ENCODE data around the gene PRKAR1B.

PRKAR1B gene

DNA sequence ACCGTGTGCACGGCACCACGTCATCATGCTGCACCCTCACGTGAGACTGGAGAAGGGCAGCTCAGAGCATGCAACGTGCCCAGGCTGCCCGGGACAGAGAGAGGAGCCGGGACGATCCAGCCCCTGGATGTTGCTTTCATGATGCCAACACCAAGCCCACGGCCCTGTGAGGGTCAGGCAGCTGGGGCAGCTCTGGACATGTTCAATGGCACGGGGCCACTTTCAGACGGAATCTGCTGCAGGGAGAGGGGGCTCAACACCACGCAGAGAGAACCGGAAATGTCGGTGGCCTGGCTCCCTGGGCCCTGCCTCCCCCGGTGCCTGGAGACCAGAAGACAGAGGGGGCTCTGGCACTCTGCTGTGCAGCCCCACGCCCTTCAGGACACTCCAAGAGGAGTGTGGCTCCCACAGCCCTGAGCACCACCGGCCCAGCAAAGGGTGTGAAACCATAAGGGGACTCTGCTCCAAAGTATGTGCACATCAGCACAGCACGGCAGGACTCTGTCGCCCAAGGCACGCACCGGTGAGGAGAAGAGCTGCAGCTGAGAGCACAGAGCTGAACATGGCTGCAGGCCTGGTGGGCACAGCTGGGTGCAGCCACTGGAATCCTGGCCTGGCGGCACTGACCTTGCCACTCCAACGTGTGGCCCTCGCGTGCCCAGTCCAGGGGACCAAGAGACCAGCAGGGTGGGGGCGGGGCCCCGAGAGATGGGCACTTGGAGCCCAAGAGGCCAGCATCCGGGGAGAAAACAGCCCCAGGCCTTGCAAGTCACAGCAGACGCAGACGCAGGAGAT is 137.1 kb downstream of the PRKAR1B start:
- no peak for DNase-seq (ENCODE audit: low spot score)

DNA sequence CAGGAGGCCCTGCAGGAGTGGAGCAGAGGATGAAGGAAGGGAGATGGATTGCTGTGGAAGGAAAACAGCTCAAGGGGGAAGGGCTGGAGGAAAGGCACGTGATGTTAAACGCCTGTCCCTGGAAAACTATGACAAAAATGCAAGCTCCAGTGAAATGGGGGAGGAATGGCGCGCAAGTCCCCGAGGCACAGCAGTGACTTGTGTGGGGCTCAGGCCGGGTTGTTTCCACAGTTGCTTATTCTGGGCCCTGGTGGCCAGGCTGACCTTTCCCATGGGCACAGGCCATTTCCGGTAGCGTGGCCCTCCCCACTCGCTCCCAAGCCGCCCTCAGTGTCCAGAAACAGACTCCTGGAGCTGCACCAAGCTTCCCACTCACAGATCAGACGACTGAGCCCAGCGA is 139.3 kb downstream of the PRKAR1B start:
- no peak for DNase-seq (ENCODE audit: low spot score)

DNA sequence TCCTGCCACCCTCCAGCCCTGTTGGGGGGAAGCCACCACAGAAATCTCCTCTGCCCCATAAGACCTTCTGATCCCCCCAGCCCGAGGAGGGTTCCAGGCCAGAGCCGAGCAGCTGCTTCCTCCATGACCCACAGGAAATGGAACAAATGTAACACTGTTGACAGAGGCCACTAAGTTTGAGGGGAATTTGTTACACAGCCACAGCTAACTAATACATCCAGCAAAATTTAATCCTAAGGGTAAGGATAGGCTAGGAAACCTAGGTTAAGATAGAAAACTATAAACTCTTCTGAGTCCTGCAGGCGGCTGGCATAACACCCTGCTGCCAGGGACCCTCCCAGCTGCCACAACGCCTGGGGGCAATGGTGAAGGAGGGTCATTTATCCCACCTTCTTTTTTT is 140.6 kb downstream of the PRKAR1B start:
- no peak for DNase-seq (ENCODE audit: low spot score)

DNA sequence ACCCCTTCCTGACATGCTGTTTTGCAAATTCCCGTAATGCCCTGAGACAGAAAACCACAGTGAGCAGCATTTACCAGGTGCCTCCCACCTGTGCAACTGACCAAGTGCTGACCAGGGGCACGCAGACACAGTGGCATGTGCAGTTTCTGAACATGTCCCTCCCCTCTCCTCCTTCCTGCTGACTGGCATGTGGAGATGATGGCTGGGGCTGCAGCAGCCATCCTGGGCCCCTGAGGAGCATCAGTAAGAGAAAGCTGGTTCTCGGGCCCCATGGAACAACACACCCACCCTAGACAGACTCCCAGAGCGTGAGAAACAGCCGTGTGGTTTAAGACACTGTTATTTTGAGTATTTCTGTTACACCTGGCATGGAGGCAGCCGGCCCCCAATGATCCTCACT is 141.2 kb downstream of the PRKAR1B start:
- no peak for DNase-seq (ENCODE audit: low spot score)

DNA sequence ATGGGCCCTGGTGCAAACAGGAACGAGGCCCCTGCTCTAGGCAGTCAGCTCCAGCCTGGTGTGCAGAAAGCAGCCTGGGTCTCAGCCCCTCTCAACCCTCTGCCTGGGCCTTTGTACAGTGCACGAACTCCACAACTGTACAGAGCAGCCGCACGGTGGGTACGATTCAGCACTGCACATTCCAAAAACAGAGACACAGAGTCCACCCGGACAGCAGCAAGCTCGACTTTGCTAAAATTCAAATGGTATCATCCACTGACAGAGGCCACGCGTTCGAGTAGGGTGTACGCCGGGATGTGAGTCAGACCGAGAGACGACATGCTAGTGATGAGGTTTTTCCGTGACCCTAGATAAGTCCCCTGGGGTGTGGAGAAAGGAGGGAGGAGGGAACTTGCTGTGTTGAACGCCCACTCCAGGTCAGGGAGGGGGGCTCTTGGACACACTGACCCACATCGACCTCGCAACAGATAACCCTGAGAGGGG is 141.8 kb downstream of the PRKAR1B start:
- no peak for DNase-seq (ENCODE audit: low spot score)

DNA sequence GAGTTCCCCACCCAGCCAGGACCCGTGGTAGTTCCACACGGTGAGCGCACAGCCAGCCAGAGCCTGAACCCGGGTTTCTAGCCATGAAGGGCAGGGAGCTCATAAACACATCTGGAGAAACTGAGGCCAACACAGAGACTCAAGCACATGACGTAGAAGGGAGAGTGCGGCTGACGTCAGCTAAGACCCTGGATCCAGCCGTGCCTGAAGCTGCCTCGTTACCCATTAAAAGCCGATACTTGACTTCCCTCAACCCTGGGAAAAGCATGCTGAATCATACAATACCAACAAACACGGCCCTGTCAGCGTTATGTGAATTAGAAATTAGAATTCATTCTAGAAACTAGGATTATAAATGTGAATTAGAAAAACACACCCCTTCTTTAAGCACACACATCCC is 142.3 kb downstream of the PRKAR1B start:
- no peak for DNase-seq (ENCODE audit: low spot score)

DNA sequence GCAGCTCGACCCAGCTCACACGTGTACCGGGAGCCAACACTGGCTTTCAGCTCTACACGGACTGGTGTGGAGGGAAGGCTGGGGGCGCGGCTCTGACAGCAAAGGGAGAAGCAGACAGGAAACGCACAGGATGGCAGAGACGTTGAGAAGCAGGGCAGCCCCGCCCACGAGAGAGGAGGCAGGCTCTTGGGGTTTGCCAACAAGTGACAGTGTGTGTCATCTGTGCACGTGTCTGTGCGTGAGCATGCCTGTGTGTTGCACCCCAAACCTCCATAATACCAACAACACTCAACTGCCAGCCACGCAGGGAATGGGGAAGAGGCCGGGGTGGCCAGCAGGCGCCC is 143.0 kb downstream of the PRKAR1B start:
- DNase-seq (ENCODE audit: low spot score), result no peak

DNA sequence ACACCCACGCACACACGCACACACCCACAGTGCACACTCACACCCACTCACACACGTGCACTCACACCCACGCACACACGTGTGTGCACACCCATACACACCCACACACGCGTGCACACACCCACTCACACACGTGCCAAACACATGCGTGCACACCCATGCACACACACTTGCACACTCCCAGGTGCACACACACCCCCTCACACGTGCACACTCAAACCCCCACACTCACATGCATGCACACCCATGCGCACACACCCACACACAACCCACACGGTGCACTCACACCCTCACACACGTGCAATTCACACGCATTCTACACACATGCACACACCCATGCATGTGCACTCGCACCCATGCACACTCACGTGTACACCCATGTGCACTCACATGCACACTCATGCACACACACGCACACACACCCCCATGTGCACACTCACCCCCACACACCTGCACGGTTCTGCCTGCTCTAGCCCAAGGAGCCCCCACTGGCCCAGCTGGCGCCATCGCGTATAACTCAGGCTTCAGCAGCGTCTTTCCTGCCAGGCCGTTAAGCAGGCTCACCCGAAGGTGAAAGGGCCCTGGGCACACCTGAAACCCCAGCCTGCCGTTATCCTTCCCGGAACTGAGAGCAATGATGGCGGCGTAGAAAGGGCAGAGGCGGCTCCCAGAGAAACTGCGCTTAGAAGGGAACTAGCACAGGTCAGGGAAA is 143.5 kb downstream of the PRKAR1B start:
- no peak for DNase-seq (ENCODE audit: low spot score)

DNA sequence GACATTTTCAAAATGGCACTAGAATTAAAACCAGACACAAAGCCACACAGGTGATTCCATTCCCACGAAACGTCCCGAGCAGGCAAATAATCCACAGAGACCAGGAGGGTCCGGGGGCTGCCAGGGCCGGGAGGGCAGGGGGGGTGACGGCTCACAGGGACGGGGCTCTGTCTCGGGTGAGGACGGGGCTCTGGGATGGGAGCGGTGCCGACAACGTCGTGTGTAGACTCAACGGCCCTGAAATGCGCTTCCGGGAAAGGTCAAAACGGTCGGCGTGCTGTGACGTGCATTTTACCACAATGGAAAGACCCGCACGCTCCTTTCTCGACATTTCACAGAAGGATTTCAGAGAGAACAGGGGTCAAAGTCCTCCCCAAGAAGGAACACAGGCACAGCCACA is 144.2 kb downstream of the PRKAR1B start:
- no peak for DNase-seq (ENCODE audit: low spot score)

DNA sequence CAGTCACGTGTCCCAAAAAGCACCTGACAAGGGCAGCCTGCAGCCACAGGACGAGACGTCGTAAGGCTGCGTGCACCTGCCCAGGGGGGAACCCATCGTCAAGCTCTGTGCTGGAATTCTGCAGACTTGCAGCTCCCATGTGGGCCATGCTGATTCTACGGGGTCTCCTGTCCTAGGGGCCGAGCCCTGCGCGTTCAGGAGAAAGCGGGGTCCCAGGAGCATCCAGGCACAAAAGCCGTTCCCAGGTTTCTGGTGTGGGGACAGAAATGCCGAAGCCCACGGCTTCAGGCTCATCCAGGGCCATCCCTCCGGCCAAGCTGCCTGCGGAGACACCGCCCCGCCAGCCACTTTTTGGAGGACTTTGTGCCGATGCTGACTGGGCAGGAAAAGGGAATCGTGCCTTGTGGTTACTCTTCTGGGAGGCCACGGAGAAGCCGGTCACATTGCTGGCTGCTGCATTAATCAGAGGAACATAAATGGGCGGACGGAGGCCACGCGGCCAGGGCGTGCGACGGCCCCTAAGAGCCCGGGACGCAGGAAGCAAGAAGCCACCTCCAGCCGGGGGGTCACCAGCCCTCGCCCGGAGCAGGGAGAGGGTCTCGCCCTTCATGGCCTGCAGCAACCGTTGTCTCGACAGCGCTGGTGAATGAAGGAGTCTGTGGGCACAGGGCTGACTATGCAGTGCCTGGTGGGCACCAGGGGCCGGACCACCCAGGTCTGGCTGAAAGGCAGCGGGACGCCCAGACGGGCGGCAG is 144.8 kb downstream of the PRKAR1B start:
- DNase-seq (ENCODE audit: low spot score), result no peak

DNA sequence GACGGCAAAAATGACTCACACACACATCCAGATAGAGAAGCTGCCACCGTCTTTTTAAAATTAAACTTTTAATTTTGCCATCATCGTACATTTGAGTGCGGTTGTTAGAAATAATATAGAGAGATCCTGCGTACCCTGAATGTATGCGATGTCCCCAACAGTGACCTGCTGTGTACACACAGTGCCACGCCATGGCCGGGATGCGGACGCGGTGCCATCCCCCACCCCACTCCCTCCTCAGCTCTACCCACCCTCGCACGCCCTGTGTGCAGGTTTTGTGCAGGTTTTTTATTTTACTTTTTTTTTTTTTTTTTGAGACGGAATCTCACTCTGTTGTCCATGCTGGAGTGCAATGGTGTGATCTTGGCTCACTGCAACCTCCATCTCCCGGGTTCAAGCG is 148.7 kb downstream of the PRKAR1B start:
- no peak for DNase-seq (ENCODE audit: low spot score)

DNA sequence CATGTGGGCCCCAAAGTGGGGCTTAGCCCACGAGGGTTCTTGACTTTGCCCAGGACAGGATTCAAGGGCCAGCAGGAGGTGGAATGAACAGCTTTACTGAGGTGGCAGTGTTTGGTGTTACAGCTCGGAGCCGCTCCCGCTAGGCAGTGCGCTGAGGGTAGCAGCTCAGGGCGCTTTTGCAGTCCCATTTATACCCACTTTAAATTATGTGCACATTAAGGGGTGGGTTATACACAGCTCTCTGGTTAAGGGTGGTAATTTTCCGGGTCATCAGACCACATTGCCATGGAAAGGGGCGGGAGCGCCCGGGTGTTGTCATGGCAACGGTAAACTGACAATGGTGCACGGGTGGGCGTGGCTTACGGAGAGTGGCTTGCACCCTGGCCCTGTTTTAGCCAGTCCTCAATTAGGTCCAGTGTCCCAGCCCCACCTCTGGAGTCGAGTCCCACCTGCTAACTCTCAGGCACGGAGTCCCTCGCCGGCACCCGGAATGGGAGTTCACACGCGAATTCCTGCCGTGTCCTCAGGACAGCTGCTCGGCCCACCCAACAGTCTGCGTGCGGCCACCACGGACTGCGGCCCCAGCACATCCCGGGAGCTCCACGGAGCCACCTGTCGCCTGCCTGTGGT is 149.2 kb downstream of the PRKAR1B start:
- no peak for DNase-seq (ENCODE audit: low spot score)

DNA sequence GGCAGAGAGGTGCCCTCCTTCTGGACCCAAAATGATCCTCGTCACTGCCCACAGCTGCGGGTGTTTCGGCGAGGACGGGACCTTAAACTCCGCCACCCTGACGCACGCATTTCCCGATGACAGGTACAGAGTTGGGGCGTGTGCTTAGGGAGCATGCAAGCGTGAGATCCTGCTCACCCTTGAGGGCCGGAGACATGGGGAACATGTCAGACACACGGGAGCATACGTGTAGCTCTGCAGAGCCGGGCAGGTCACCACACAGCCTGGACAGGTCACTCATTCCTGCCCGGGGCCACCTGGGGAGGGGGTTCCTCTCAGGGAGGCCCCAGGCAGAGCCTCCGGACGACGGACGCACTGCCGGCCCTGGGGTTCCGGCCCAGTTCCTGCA is 149.8 kb downstream of the PRKAR1B start:
- DNase-seq (ENCODE audit: low spot score), result no peak

DNA sequence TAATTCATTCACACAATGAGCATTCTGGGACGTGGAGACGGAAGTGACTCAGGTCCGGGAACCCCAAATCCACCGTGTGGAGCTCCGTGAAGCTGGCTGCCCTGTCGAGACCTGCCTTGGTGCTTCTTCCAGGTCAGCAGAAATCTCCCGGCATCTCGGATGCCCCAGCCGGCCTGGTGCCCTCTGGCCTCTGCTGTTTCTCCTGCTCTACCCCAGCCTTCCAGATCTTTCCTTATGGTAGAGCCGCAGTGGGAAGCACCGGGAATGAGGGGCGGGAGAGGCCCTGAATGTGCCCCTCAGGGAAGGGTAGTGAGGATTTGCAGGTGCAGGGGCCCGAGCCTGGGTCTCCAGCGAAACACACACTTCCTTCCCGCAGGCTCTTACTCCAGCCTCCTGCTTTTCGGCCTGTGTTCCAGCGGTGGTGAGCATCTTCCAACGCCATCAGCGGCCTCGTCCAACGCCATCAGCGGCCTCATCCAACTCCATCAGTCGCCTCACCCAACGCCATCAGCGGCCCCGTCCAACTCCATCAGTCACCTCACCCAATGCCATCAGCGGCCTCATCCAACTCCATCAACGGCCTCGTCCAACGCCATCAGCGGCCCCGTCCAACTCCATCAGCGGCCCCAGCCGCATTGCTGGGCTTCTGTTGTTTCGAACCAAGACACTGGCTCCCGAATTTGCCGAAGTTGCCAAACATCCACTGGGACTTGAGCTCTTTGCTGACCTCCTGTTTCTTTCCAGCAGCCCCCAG is 150.4 kb downstream of the PRKAR1B start:
- DNase-seq (ENCODE audit: low spot score), result no peak

DNA sequence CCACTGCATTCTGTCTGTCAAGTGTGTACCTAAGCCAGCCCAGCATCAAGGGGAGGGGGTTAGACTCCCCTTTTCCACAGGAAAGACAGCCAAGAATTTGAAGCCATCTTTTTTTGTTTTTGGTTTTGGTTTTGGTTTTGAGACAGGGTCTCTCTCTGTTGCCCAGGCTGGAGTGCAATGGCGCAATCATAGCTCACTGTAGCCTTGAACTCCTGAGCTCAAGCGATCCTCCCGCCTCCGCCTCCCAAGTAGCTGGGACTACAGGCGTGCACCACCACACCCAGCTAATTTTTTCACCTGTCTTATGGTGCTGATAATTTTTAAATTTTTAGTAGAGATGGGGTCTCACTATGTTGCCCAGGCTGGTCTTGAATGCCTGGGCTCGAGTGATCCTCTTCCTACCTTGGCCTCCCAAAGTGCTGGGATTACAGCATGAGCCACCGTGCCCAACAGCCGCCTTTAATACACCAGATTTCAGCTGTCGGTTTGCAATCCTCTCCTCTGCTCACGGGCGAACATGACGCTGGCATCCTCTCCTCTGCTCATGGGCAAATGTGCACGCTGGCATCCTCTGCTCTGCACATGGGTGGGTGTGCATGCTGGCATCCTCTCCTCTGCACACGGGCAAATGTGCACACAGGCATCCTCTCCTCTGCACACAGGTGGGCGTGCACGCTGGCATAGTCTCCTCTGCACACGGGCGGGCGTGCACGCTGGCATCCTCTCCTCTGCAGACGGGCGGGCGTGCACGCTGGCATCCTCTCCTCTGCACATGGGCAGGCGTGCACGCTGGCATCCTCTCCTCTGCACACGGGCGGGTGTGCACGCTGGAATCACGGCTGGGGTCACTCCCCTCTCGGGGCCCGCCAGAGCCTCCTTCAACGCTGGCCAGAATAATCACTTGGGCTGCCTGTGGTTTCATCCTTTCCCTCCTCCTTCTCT is 151.4 kb downstream of the PRKAR1B start:
- no peak for DNase-seq (ENCODE audit: low spot score)

DNA sequence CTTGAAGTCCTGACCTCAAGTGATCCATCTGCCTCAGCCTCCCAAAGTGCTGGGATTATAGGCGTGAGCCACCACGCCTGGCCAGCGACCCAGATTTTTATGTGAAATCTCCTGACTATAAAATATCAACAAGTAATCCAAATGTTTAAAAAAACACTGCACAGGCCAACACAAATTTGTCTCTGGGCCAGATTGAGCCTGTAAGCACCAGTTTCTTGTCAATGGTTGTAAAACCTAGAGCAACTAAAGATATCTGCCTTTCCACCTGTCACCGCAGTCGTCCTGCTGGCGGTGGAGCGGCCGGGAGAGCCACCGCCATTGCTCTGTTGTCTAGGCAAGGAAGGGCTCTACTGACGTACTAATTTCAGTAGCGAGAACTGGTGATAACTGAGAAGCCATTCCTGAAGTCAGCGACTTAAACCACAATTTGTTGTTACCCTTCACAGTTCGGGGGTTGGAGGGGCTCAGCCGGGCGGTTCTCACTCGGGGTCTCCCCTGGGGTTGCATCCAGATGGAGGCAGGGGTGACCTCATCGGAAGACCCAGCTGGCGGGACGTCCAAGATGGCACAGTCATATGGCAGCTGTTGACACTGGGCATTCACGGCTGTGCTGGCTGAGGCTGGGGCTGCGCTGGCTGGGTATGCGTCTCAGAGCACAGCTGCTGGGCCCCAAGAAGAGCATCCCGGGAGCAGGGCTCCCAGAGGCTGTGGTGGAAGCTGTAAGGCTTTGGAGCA is 152.3 kb downstream of the PRKAR1B start:
- DNase-seq (ENCODE audit: low spot score), result no peak

DNA sequence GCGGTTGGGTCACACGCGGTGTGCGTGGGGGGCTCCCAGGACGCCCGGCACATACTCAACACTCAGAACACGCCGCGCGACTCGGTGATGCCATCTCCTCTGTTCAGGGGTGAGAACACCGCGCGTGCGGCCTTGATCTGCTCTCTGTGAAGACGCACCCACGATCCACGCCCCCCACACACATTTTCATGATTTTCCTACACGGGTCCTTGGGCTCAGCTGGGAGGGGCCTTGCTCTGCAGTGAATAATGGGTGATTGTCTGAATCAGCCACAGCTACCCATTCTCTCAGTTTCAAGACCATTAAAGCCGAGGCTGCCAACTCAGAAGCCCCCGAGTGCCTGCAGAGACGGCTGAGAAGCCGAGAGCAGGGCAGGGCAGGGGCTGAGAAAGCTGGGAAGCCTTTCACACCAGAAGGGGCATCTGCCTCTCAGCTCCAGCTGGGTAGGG is 153.1 kb downstream of the PRKAR1B start:
- DNase-seq (ENCODE audit: low spot score), result no peak

DNA sequence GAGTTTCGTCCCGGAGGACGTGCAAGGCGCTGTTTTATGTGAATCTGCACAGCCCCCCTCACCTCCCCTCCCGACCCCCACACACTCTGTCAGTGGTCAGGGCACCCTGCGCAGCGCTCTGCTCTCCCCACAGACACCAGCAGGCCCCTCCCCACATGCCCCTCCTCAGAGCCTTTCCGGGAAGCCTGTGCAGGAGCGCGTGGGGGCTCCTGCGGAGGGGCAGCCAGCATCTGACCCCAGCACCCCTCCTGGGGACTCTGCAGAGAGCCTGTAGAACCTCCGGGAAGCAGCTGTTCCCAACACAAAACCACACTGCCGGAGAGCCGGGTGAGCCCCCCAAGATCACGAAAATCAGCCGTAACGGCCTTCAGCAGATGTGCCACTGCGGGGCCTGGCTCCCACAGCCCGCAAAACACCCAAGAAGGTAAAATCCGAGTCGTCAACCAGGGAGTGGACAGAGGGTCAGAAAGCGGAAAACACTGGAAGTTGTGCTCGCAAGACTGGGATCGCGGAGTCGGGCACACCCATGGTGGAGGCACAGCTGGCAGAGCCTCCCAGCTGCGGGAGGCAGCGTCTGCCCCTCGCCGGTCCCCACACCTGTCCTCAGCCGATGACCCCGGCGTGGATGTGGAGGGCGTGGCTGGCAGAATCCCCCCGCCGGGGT is 153.7 kb downstream of the PRKAR1B start:
- DNase-seq (ENCODE audit: low spot score), result no peak
